ENCODE data around the gene NALCN. TPM values are rescaled to one million over a fixed set of nuclear protein-coding genes. Genes with fewer than 3 reads are reported as not detected.

The NALCN gene
- total RNA-seq: 0.80 and 4.1 TPM in 2 replicates

GRCh38 chr13:101416181-101417042 lies at the start of gene NALCN:
TSS of gene NALCN (minus strand) at chr13:101416508. CDS start at chr13:101399126, 17,382 bp downstream.

DNA sequence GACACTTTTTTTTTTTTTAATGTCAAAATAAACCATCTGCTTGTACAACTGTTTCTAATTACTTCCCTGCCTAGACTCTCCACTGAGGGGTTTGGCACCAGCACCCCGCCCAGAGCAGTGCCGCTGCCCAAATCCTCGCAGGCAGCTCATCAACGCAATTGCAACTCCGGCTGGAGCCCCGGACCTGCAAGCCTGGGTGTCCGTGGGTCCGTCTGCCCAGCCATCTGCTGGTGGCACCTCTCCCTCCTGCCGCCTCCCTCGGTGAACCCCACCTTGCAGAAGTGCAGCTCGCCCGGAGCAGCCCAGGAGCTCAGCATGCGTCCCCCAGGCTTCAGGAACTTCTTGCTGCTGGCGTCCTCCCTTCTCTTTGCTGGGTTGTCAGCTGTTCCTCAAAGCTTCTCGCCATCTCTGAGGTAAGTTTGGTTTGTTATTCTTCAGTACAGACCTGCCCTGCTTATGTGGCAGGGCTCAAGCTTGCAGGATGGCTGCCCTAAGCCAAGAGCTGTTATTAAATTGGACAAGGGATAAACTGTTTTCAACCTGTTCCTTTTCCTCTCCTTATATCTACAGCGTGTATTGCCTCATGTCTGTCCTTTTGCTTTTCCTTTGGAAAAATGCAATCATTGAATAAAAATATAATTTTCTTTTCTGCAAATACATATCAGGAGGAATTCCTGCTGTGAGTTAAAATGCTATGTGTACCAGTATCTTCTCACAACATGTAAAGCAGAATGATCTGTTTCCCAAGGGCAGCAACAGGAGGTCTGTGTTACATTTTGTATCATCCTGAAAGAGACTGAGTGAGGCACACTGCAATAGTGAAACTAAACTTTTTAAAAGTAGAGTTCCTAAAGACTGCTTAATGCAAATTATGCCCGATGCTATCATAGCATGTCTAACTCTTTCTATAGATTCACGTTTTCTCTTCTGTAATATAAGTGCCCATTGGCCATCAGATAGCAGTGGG lies 36.5 kb upstream of the NALCN start, which contains the start of gene ITGBL1:
ITGBL1 (plus strand) TSS at position 157 of the 967 bp plus-strand sequence; CDS start at position 316, 159 bp downstream.

Other genes starting within 250 kb of the NALCN start
- 10.8 and 31.5 TPM in 2 replicates for gene ITGBL1, start 36.2 kb upstream of the NALCN start, total RNA-seq